ENCODE data around the gene RGMB. TPM values are rescaled to one million over a fixed set of nuclear protein-coding genes. Genes with fewer than 3 reads are reported as not detected.

RGMB gene
- total RNA-seq, 1 experiment from 2014 or later: 16.4 TPM

DNA sequence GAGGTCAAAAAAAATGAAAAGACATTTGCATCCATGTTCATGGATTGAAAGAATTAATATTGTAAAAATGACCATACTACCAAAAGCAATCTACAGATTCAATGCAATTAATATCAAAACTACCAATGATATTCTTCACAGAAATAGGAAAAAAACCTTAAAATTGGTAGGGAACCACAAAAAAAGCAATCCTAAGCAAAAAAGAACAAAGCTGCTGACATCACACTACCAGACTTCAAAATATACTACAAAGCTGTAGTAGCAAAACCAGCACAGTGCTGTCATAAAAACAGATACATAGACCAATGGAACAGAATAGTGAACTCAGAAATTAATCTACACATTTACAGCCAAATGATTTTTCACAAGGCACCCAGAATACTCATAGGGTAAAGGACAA, 34.3 kb downstream of the RGMB start:
- TF ChIP-seq, protein P1, sequence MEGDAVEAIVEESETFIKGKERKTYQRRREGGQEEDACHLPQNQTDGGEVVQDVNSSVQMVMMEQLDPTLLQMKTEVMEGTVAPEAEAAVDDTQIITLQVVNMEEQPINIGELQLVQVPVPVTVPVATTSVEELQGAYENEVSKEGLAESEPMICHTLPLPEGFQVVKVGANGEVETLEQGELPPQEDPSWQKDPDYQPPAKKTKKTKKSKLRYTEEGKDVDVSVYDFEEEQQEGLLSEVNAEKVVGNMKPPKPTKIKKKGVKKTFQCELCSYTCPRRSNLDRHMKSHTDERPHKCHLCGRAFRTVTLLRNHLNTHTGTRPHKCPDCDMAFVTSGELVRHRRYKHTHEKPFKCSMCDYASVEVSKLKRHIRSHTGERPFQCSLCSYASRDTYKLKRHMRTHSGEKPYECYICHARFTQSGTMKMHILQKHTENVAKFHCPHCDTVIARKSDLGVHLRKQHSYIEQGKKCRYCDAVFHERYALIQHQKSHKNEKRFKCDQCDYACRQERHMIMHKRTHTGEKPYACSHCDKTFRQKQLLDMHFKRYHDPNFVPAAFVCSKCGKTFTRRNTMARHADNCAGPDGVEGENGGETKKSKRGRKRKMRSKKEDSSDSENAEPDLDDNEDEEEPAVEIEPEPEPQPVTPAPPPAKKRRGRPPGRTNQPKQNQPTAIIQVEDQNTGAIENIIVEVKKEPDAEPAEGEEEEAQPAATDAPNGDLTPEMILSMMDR (IDR thresholded peaks at IDR 0.05; ENCODE audit: insufficient read depth in 1 of 2, low read depth in 1 of 2, low read length in 1 of 2, severe bottlenecking in 1 of 2, unreplicated experiment in 1 of 2): no peak
- intact Hi-C loops (cut with micrococcal nuclease; ENCODE audit: unreplicated experiment): no loop called here
- no peaks in the 10 kb centered on the region for H3K27me3 ChIP-seq (replicated peaks; ENCODE audit: control insufficient read depth, insufficient read depth, low read length)
- H3K27me3 Mint-ChIP-seq (ENCODE audit: insufficient read depth, unreplicated experiment): no peaks in the 10 kb centered on the region
- H3K36me3 Mint-ChIP-seq (ENCODE audit: insufficient read depth, unreplicated experiment): no peaks in the 10 kb centered on the region
- no TSS peak for BruUV-seq (replicated peaks)
- POLR2A ChIA-PET: no interaction called here
- H3K4me3 Mint-ChIP-seq (ENCODE audit: unreplicated experiment): no peak overlapping the region
- no peaks in the 10 kb centered on the region for H3K36me3 ChIP-seq (ENCODE audit: control insufficient read depth, insufficient read depth, low read length)
- H3K4me1 ChIP-seq: no peaks in the 10 kb centered on the region
- no peak for DNase-seq
- CTCF ChIA-PET: no interaction called here
- peaks cover 7% of the 10 kb centered on the region; the same call in 1 of the 2 replicates for H3K9me3 ChIP-seq
- peaks cover 18% of the 10 kb centered on the region for H3K9me3 Mint-ChIP-seq (ENCODE audit: unreplicated experiment)
- no peaks in the 10 kb centered on the region for H3K4me1 Mint-ChIP-seq (ENCODE audit: low read depth, unreplicated experiment)
- H3K27ac Mint-ChIP-seq (ENCODE audit: unreplicated experiment): no peak overlapping the region
- H3K4me3 ChIP-seq (ENCODE audit: low read depth, low read length): no peak overlapping the region

- Mint-ChIP-seq H3K4me1 (ENCODE audit: low read depth, unreplicated experiment) (no peaks in the 10 kb centered on the region), H3K27me3 (ENCODE audit: insufficient read depth, unreplicated experiment) (no peaks in the 10 kb centered on the region), H3K36me3 (ENCODE audit: insufficient read depth, unreplicated experiment) (no peaks in the 10 kb centered on the region), H3K4me3 (ENCODE audit: unreplicated experiment) (no peak overlapping the region), H3K27ac (ENCODE audit: unreplicated experiment) (no peak overlapping the region), H3K9me3 (ENCODE audit: unreplicated experiment) (peaks cover 18% of the 10 kb centered on the region)
- Histone ChIP-seq H3K4me1 (no peaks in the 10 kb centered on the region), H3K36me3 (ENCODE audit: control insufficient read depth, insufficient read depth, low read length) (no peaks in the 10 kb centered on the region), H3K27me3 (replicated peaks; ENCODE audit: control insufficient read depth, insufficient read depth, low read length) (no peaks in the 10 kb centered on the region), H3K9me3 (peaks cover 7% of the 10 kb centered on the region; the same call in 1 of the 2 replicates), H3K4me3 (ENCODE audit: low read depth, low read length) (no peak overlapping the region)
- intact Hi-C loops (cut with micrococcal nuclease; ENCODE audit: unreplicated experiment): no loop called here
- CTCF ChIA-PET: no interaction called here
- no peak for DNase-seq
- TF ChIP-seq, protein P1 (IDR thresholded peaks at IDR 0.05; ENCODE audit: insufficient read depth in 1 of 2, low read depth in 1 of 2, low read length in 1 of 2, severe bottlenecking in 1 of 2, unreplicated experiment in 1 of 2): no peak
- POLR2A ChIA-PET: no interaction called here
- no TSS peak for BruUV-seq (replicated peaks)
These were observed 36.7 kb downstream of the RGMB start for GRCh38 chr5:98810206-98810605.

- Mint-ChIP-seq H3K27ac (ENCODE audit: unreplicated experiment) (no peak overlapping the region), H3K36me3 (ENCODE audit: insufficient read depth, unreplicated experiment) (no peaks in the 10 kb centered on the region), H3K4me3 (ENCODE audit: unreplicated experiment) (no peak overlapping the region), H3K4me1 (ENCODE audit: low read depth, unreplicated experiment) (no peaks in the 10 kb centered on the region), H3K9me3 (ENCODE audit: unreplicated experiment) (peaks cover under 1% of the 10 kb centered on the region), H3K27me3 (ENCODE audit: insufficient read depth, unreplicated experiment) (no peaks in the 10 kb centered on the region)
- Histone ChIP-seq H3K9me3 (peaks cover 6% of the 10 kb centered on the region; the same call in 1 of the 2 replicates), H3K27me3 (replicated peaks; ENCODE audit: control insufficient read depth, insufficient read depth, low read length) (no peaks in the 10 kb centered on the region), H3K4me1 (no peaks in the 10 kb centered on the region), H3K4me3 (ENCODE audit: low read depth, low read length) (no peak overlapping the region), H3K36me3 (ENCODE audit: control insufficient read depth, insufficient read depth, low read length) (no peaks in the 10 kb centered on the region)
- TF ChIP-seq, protein P1 (IDR thresholded peaks at IDR 0.05; ENCODE audit: insufficient read depth in 1 of 2, low read depth in 1 of 2, low read length in 1 of 2, severe bottlenecking in 1 of 2, unreplicated experiment in 1 of 2): no peak
- no peak for DNase-seq
- CTCF ChIA-PET: no interaction called here
- BruUV-seq (replicated peaks): no TSS peak
- POLR2A ChIA-PET: no interaction called here
- intact Hi-C loops (cut with micrococcal nuclease; ENCODE audit: unreplicated experiment): no loop called here
These were observed 40.3 kb downstream of the RGMB start for GRCh38 chr5:98813755-98814154.

Data from Caco-2 (cell line).